Activated CD4-positive, alpha-beta memory T cell treated with anti-CD3 and anti-CD28 coated beads for 36 hours (primary cell): Measurements from ENCODE around the gene FAH. TPM values are rescaled to one million over a fixed set of nuclear protein-coding genes. Genes with fewer than 3 reads are reported as not detected.

Experiments used
- CTCF ChIA-PET: fragments of 350-600 bp; sonication (Branson Sonifier 250); formaldehyde crosslinking; loops from one replicate; lab custom pipeline; 2021; ENCODE audit warnings: antibody characterized with exemption, inconsistent platforms; lab: Charles Lee
- POLR2A ChIA-PET: fragments of 350-600 bp; sonication (Branson Sonifier 250); formaldehyde crosslinking; loops from one replicate; lab custom pipeline; 2021; ENCODE audit warnings: antibody characterized with exemption; lab: Charles Lee
- DNase-seq: peaks from one replicate; pipeline ENCODE4 v3.0.0-alpha.2; 2020
- H3K27ac Mint-ChIP-seq: one replicate; pipeline ENCODE4 v1.8.0; 2021; ENCODE audit warnings: mixed read lengths
- H3K27me3 Mint-ChIP-seq: one replicate; pipeline ENCODE4 v1.8.0; 2021; ENCODE audit warnings: mixed read lengths
- H3K36me3 Mint-ChIP-seq: one replicate; pipeline ENCODE4 v1.8.0; 2021; ENCODE audit warnings: mixed read lengths
- H3K4me1 Mint-ChIP-seq: one replicate; pipeline ENCODE4 v1.8.0; 2021; ENCODE audit warnings: low read depth, mixed read lengths
- H3K4me3 Mint-ChIP-seq: one replicate; pipeline ENCODE4 v1.8.0; 2021; ENCODE audit warnings: mild to moderate bottlenecking, mixed read lengths
- H3K9me3 Mint-ChIP-seq: one replicate; pipeline ENCODE4 v1.8.0; 2021; ENCODE audit warnings: mixed read lengths
- intact Hi-C: fragments of 100-400 bp; cut with micrococcal nuclease; formaldehyde crosslinking; loops from one replicate; pipeline ENCODE4 v1.15.1; 2023
- total RNA-seq, 2 experiments: library from RNA; stranded (reverse); gene quantifications; one replicate each; pipeline ENCODE4 v1.2.3, GENCODE V29; 2021

FAH gene
- total RNA-seq = 10 to 100 TPM; 74.5 to 79.4 TPM

DNA sequence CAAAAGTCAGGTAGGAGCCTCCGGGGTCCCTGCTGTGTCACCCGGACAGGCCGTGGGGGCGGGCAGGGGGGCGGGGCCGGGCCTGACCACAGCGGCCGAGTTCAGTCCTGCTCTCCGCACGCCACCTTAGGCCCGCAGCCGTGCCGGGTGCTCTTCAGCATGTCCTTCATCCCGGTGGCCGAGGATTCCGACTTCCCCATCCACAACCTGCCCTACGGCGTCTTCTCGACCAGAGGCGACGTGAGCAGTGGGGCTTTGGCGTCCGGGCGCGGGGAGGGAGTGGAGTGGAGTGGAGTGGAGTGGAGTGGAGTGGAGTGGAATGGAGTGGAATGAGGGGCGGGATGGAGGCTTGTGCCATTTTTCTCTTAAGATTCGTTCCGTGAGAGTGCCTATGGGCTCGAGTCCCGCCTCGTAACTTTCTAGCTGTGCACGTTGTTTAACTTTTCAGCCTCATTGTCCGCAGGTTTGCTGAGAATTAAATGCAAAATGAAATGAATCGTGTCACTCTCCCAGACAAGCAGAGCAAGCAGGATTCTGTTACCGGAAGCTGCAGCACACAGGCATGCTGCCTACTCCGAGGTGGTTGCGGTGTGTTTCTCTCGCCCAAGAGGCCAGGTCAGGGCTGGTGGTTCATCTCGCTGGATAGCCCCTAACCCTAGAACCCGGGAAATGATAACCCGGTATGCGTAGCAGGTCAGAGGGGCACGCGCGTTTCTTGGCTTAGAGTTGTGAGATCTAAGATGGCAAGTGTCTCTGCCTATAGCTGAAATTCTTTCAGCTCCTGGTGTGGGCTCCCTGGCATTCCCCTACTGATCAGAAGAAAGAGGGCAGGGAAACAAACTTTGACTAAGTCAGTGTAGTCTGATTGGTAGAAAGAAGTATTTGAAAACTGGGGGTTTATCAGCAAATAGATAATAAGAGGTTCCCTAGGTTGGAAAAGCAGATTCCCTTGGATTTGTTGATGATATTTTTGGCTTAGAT lies at the start of gene FAH:
Gene FAH (plus strand): TSS at position 104 of the 981 bp plus-strand sequence. CDS start 56 bp downstream, at position 160.
- intact Hi-C loops = loop anchor here (1.0 to 10.0 kb wide), 8 partner anchors 41 to 1142 kb away; partner anchors contain the start of genes BCL2A1 and ZFAND6
- peak within 1 kb of the TSS; percentile 82 for H3K4me3 Mint-ChIP-seq
- POLR2A ChIA-PET = interaction anchor here (1.0 to 1.4 kb wide), 4 partner anchors 80 to 143 kb away, joined by 3 to 4 read pairs (median 4); partner anchors contain the start of gene ZFAND6
- peak; percentile 74 for DNase-seq
- H3K27me3 Mint-ChIP-seq = no peaks in the 10 kb centered on the region
- CTCF ChIA-PET = interaction anchor here (0.9 kb wide), 1 partner anchor 81 kb away, joined by 3 read pairs; no protein-coding TSS in a partner anchor
- H3K27ac Mint-ChIP-seq = peak within 1 kb of the TSS; percentile 81
- H3K4me1 Mint-ChIP-seq = peaks cover 23% of the 10 kb centered on the region
- no peaks in the 10 kb centered on the region for H3K9me3 Mint-ChIP-seq
- H3K36me3 Mint-ChIP-seq = peaks cover 5% of the 10 kb centered on the region

DNA sequence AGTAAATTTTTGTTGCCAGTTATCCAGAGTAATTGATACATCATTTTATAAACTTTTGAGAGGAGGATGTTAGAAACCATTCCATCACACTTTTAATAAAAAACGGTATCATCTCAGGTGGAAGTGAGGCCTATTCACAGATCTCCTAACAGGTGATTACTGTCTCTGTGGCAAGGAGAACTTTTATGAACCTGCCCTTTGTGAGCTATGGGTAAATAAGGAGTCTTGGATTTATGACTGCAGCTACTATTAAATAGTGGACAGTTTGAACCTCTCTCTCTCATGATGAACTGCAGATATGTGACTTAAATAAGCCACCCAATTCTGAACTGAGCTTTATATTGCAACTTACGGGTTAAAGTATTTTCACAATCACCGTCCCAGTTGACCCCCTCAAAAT lies 47.6 kb upstream of the FAH start:
- H3K4me1 Mint-ChIP-seq = peaks cover 37% of the 10 kb centered on the region

DNA sequence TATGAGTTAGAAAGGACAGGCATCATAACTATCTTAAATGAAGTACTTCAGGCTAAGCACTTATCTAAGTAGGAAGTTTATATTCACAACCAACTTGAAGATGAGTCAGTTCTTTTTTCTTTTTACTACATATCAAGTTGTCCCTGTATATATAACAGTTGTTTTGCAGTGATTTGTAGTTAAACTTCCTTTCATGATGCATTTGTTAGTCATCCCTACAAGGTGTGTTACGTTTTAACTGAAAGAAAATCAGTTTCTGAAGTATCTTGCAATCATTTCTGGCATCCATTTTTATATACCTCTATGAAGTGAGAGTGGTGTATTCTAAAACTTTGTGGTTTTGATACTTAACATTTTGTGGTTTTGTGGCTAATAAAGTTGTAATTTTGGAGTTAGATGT lies 47.2 kb upstream of the FAH start:
- CTCF ChIA-PET = no interaction called here
- no peaks in the 10 kb centered on the region for H3K27me3 Mint-ChIP-seq
- intact Hi-C loops = loop anchor here (5.0 kb wide), 1 partner anchor 43 kb away; no protein-coding TSS in a partner anchor
- POLR2A ChIA-PET = interaction anchor here (1.3 kb wide), 1 partner anchor 55 kb away, joined by 3 read pairs; no protein-coding TSS in a partner anchor
- H3K4me1 Mint-ChIP-seq = peaks cover 39% of the 10 kb centered on the region
- H3K9me3 Mint-ChIP-seq = no peaks in the 10 kb centered on the region
- no peak overlapping the region for H3K4me3 Mint-ChIP-seq
- DNase-seq = no peak
- H3K36me3 Mint-ChIP-seq = peaks cover 3% of the 10 kb centered on the region
- H3K27ac Mint-ChIP-seq = no peak overlapping the region

More for the DNA sequence above, 47.6 kb upstream of the FAH start:
- H3K27me3 Mint-ChIP-seq = no peaks in the 10 kb centered on the region
- DNase-seq = no peak
- POLR2A ChIA-PET = interaction anchor here (1.3 kb wide), 1 partner anchor 56 kb away, joined by 3 read pairs; no protein-coding TSS in a partner anchor
- H3K27ac Mint-ChIP-seq = no peak overlapping the region
- intact Hi-C loops = loop anchor here (5.0 kb wide), 1 partner anchor 43 kb away; no protein-coding TSS in a partner anchor
- no peak overlapping the region for H3K4me3 Mint-ChIP-seq
- H3K9me3 Mint-ChIP-seq = no peaks in the 10 kb centered on the region
- peaks cover 3% of the 10 kb centered on the region for H3K36me3 Mint-ChIP-seq
- CTCF ChIA-PET = no interaction called here

- intact Hi-C loops = loop anchor here (5.0 kb wide), 1 partner anchor 44 kb away; no protein-coding TSS in a partner anchor
- H3K4me1 Mint-ChIP-seq = peaks cover 42% of the 10 kb centered on the region
- CTCF ChIA-PET = no interaction called here
- DNase-seq = no peak
- H3K36me3 Mint-ChIP-seq = peaks cover 3% of the 10 kb centered on the region
- H3K4me3 Mint-ChIP-seq = no peak overlapping the region
- POLR2A ChIA-PET = no interaction called here
- no peaks in the 10 kb centered on the region for H3K27me3 Mint-ChIP-seq
- no peaks in the 10 kb centered on the region for H3K9me3 Mint-ChIP-seq
- no peak overlapping the region for H3K27ac Mint-ChIP-seq
Measured at GRCh38 chr15:80106051-80106450, 46.7 kb upstream of the FAH start.

GRCh38 chr15:80107204-80107603 lies 45.6 kb upstream of the FAH start:
- intact Hi-C loops = loop anchor here (5.0 kb wide), 1 partner anchor 45 kb away; no protein-coding TSS in a partner anchor
- H3K36me3 Mint-ChIP-seq = no peaks in the 10 kb centered on the region
- no peak for DNase-seq
- H3K9me3 Mint-ChIP-seq = no peaks in the 10 kb centered on the region
- H3K27ac Mint-ChIP-seq = no peak overlapping the region
- no peaks in the 10 kb centered on the region for H3K27me3 Mint-ChIP-seq
- ChIA-PET CTCF (no interaction called here), POLR2A (interaction anchor here (0.6 kb wide), 1 partner anchor 46 kb away, joined by 7 read pairs; no protein-coding TSS in a partner anchor)
- H3K4me1 Mint-ChIP-seq = peaks cover 41% of the 10 kb centered on the region
- H3K4me3 Mint-ChIP-seq = no peak overlapping the region

- intact Hi-C loops = loop anchor here (5.0 kb wide), 1 partner anchor 45 kb away; no protein-coding TSS in a partner anchor
- H3K36me3 Mint-ChIP-seq = no peaks in the 10 kb centered on the region
- H3K4me3 Mint-ChIP-seq = no peak overlapping the region
- H3K27ac Mint-ChIP-seq = no peak overlapping the region
- H3K27me3 Mint-ChIP-seq = no peaks in the 10 kb centered on the region
- H3K4me1 Mint-ChIP-seq = peaks cover 40% of the 10 kb centered on the region
- POLR2A ChIA-PET = interaction anchor here (0.6 kb wide), 1 partner anchor 46 kb away, joined by 7 read pairs; no protein-coding TSS in a partner anchor
- H3K9me3 Mint-ChIP-seq = no peaks in the 10 kb centered on the region
- CTCF ChIA-PET = no interaction called here
- DNase-seq = no peak
Measured at GRCh38 chr15:80107774-80108173, 45.0 kb upstream of the FAH start.

DNA sequence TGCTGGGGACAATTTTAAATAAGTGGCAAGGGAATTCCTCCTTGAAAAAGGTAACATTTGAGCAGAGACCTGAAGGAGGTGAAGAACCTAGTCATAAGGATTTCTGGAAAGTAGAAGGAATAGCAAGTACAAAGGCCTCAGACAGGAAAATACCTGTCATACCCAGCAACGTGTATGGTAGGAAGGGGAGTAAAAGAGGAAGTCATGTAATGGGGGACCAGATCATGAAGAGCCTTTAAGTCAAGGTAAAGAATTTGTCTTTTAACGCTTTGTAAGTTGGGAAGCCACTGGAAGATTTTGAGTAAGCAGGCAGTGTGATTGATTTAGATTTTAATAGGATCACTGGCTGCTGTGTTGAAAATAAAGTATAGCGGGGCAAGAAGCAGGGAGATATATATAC lies 43.4 kb upstream of the FAH start:
- peaks cover 41% of the 10 kb centered on the region for H3K4me1 Mint-ChIP-seq
- DNase-seq = no peak
- H3K36me3 Mint-ChIP-seq = no peaks in the 10 kb centered on the region
- no peak overlapping the region for H3K27ac Mint-ChIP-seq
- H3K4me3 Mint-ChIP-seq = no peak overlapping the region
- ChIA-PET POLR2A (no interaction called here), CTCF (no interaction called here)
- intact Hi-C loops = loop anchor here (5.0 kb wide), 1 partner anchor 47 kb away; no protein-coding TSS in a partner anchor
- H3K9me3 Mint-ChIP-seq = no peaks in the 10 kb centered on the region
- H3K27me3 Mint-ChIP-seq = no peaks in the 10 kb centered on the region

- Mint-ChIP-seq H3K4me1 (peaks cover 27% of the 10 kb centered on the region), H3K27ac (no peak overlapping the region), H3K9me3 (no peaks in the 10 kb centered on the region), H3K36me3 (no peaks in the 10 kb centered on the region), H3K27me3 (no peaks in the 10 kb centered on the region), H3K4me3 (no peak overlapping the region)
- ChIA-PET CTCF (no interaction called here), POLR2A (no interaction called here)
- intact Hi-C loops = loop anchor here (5.0 kb wide), 1 partner anchor 41 kb away; the partner anchor contains the start of gene FAH
- DNase-seq = no peak
Measured at GRCh38 chr15:80110920-80111319, 41.9 kb upstream of the FAH start.

DNA sequence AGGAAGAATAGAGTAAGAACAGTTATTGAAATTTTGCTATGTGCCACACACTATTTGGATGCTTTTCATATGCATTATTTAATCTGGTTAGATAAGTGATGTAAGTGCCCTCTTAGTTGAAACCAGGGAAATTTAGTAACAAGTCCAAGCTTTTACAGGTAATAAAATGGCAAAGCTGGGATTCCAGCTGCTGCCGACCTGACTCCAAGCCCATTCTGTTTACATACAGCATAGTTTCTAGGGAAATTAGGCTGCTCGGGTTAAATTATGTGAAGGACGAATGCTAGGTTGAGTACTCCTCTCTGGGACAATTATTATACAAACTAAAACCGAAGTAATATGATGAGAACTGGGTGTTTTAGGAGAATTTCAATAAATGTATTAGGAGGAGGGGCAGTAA lies 38.7 kb upstream of the FAH start:
- Mint-ChIP-seq H3K27ac (no peak overlapping the region), H3K27me3 (no peaks in the 10 kb centered on the region), H3K4me1 (peaks cover 19% of the 10 kb centered on the region), H3K36me3 (no peaks in the 10 kb centered on the region), H3K4me3 (no peak overlapping the region), H3K9me3 (no peaks in the 10 kb centered on the region)
- CTCF ChIA-PET = no interaction called here
- no peak for DNase-seq
- intact Hi-C loops = loop anchor here (5.0 kb wide), 1 partner anchor 38 kb away; the partner anchor contains the start of gene FAH
- POLR2A ChIA-PET = no interaction called here

DNA sequence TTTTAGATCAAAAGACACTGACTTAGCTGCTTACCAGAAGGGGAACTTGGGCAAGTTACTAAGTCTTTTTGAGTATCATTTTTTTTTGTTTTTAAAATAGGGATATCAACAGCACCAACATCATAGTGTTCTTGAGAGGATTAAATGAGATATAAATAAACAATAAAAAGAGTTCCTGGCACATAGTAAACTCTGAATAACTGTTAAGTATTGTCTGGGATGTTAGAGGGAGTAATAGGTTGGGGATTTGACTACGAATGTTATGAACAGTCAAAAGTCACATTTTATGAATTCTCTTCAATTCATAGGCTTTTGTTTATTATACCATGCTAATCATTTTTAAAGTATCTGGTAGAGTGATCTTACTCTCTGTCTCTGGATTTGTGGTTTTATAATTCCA lies 37.8 kb upstream of the FAH start:
- intact Hi-C loops = no loop called here
- POLR2A ChIA-PET = interaction anchor here (0.6 kb wide), 1 partner anchor 178 kb away, joined by 3 read pairs; no protein-coding TSS in a partner anchor
- no peak for DNase-seq
- no peaks in the 10 kb centered on the region for H3K9me3 Mint-ChIP-seq
- no peaks in the 10 kb centered on the region for H3K27me3 Mint-ChIP-seq
- H3K27ac Mint-ChIP-seq = no peak overlapping the region
- peaks cover 15% of the 10 kb centered on the region for H3K4me1 Mint-ChIP-seq
- H3K4me3 Mint-ChIP-seq = no peak overlapping the region
- CTCF ChIA-PET = no interaction called here
- H3K36me3 Mint-ChIP-seq = peaks cover 2% of the 10 kb centered on the region

DNA sequence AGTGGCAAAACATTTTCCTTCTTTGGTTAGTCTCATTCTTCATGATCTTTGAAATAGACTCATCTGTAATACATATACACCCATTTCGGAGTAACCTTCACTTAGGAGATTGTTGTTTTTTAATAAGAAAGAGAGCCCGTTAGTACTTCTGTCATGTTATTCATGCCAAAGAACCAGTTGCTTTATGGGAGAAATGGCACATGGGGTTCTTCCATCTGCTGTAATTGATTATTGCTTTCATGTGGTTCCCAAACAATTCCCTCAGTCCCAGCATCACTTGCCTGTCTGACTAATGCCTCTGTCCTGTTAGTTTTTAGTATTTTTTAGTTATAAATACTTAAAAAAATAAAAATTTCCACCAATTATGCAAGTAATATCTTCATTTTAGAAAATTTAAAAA lies 33.8 kb upstream of the FAH start:
- POLR2A ChIA-PET = no interaction called here
- no peaks in the 10 kb centered on the region for H3K9me3 Mint-ChIP-seq

GRCh38 chr15:80120636-80121035 lies 32.2 kb upstream of the FAH start:
- POLR2A ChIA-PET = no interaction called here
- H3K36me3 Mint-ChIP-seq = peaks cover 14% of the 10 kb centered on the region

More for the DNA sequence above, 33.8 kb upstream of the FAH start:
- intact Hi-C loops = no loop called here
- H3K27me3 Mint-ChIP-seq = no peaks in the 10 kb centered on the region
- no peak for DNase-seq
- H3K4me3 Mint-ChIP-seq = no peak overlapping the region
- peaks cover 14% of the 10 kb centered on the region for H3K36me3 Mint-ChIP-seq
- H3K27ac Mint-ChIP-seq = no peak overlapping the region
- H3K4me1 Mint-ChIP-seq = peaks cover 4% of the 10 kb centered on the region
- CTCF ChIA-PET = no interaction called here

More at GRCh38 chr15:80120636-80121035, 32.2 kb upstream of the FAH start:
- Mint-ChIP-seq H3K9me3 (no peaks in the 10 kb centered on the region), H3K4me3 (no peak overlapping the region), H3K27ac (no peak overlapping the region), H3K4me1 (peaks cover 2% of the 10 kb centered on the region), H3K27me3 (no peaks in the 10 kb centered on the region)
- CTCF ChIA-PET = no interaction called here
- intact Hi-C loops = no loop called here
- DNase-seq = no peak
